Neural cell (in vitro differentiated cells): ENCODE data around the gene AKR1C3.

Experiments used
- EP300 ChIP-seq: fragments of 450-650 bp; conservative IDR thresholded peaks from 2 replicates; pipeline ENCODE4 v1.6.1; 2014; ENCODE audit warnings: antibody characterized with exemption, mild to moderate bottlenecking, moderate library complexity; ENCODE audit not compliant: poor library complexity, severe bottlenecking
- EZH2 ChIP-seq: fragments of 200-600, 300-800 bp; shearing (Covaris generic), sonication (generic); IDR thresholded peaks from 2 replicates; pipeline ENCODE4 v1.6.1; 2014; ENCODE audit warnings: antibody characterized with exemption, low read length, borderline replicate concordance, mild to moderate bottlenecking; ENCODE audit not compliant: insufficient read depth, poor library complexity, severe bottlenecking
- POLR2AphosphoS5 ChIP-seq: IDR thresholded peaks from 2 replicates; pipeline ENCODE4 v1.6.1; 2012
- RAD21 ChIP-seq: fragments of 450-650 bp; conservative IDR thresholded peaks from 2 replicates; pipeline ENCODE4 v1.6.1; 2014; ENCODE audit warnings: antibody characterized with exemption, mild to moderate bottlenecking, moderate library complexity
- SMC3 ChIP-seq: fragments of 450-650 bp; conservative IDR thresholded peaks from 2 replicates; pipeline ENCODE4 v1.6.1; 2014; ENCODE audit warnings: antibody characterized with exemption, mild to moderate bottlenecking, moderate library complexity; ENCODE audit not compliant: poor library complexity
- TF ChIP-seq, protein P1 (sequence below): IDR thresholded peaks from 2 replicates; pipeline ENCODE4 v1.6.1; 2012; ENCODE audit warnings: borderline replicate concordance
- TF ChIP-seq, protein P2 (sequence below): fragments of 450-650 bp; IDR thresholded peaks from 2 replicates; pipeline ENCODE4 v1.5.1; 2014; ENCODE audit warnings: antibody characterized with exemption, mild to moderate bottlenecking, moderate library complexity; ENCODE audit not compliant: poor library complexity, severe bottlenecking

DNA sequence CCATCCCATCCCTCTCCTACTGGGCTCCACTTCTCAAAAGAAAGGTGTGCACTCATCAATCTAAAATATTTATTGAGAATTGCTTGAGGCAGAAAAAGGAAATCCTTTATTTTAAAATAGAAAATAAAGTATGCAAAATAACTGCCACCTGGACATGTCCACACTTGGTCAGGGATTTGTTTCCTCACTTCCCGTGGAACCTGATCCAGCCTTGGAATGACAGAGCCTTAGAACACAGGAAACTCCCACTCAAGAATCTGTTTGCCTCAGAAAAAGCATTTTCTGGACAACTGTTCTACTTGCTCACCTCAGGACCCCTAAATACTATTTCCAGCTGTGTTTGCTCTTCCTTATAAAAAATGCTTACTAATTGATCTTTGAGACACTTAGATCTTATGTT lies 61.7 kb downstream of the AKR1C3 start:
- TF ChIP-seq, protein P1, sequence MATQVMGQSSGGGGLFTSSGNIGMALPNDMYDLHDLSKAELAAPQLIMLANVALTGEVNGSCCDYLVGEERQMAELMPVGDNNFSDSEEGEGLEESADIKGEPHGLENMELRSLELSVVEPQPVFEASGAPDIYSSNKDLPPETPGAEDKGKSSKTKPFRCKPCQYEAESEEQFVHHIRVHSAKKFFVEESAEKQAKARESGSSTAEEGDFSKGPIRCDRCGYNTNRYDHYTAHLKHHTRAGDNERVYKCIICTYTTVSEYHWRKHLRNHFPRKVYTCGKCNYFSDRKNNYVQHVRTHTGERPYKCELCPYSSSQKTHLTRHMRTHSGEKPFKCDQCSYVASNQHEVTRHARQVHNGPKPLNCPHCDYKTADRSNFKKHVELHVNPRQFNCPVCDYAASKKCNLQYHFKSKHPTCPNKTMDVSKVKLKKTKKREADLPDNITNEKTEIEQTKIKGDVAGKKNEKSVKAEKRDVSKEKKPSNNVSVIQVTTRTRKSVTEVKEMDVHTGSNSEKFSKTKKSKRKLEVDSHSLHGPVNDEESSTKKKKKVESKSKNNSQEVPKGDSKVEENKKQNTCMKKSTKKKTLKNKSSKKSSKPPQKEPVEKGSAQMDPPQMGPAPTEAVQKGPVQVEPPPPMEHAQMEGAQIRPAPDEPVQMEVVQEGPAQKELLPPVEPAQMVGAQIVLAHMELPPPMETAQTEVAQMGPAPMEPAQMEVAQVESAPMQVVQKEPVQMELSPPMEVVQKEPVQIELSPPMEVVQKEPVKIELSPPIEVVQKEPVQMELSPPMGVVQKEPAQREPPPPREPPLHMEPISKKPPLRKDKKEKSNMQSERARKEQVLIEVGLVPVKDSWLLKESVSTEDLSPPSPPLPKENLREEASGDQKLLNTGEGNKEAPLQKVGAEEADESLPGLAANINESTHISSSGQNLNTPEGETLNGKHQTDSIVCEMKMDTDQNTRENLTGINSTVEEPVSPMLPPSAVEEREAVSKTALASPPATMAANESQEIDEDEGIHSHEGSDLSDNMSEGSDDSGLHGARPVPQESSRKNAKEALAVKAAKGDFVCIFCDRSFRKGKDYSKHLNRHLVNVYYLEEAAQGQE = no peak
- TF ChIP-seq, protein P2, sequence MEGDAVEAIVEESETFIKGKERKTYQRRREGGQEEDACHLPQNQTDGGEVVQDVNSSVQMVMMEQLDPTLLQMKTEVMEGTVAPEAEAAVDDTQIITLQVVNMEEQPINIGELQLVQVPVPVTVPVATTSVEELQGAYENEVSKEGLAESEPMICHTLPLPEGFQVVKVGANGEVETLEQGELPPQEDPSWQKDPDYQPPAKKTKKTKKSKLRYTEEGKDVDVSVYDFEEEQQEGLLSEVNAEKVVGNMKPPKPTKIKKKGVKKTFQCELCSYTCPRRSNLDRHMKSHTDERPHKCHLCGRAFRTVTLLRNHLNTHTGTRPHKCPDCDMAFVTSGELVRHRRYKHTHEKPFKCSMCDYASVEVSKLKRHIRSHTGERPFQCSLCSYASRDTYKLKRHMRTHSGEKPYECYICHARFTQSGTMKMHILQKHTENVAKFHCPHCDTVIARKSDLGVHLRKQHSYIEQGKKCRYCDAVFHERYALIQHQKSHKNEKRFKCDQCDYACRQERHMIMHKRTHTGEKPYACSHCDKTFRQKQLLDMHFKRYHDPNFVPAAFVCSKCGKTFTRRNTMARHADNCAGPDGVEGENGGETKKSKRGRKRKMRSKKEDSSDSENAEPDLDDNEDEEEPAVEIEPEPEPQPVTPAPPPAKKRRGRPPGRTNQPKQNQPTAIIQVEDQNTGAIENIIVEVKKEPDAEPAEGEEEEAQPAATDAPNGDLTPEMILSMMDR = no peak
- TF ChIP-seq POLR2AphosphoS5 (no peak), SMC3 (no peak), EP300 (no peak), EZH2 (no peak), RAD21 (no peak)
